ENCODE data around the gene OSBP2.
A peak's percentile ranks its signal among the peaks of the same experiment; 100 is the strongest.

OSBP2 gene

Small RNAs within 50 kb of the gene (small RNA-seq; reads per million reads assigned to genes)
- 36.3 reads per million, percentile 90 among the genes with 10 or more reads in this experiment for gene MIR3200 (ENCODE audit: insufficient read depth)

Measured in neuronal stem cell (in vitro differentiated cells).